Left kidney (tissue), 8 donors: Measurements from ENCODE around the gene DTHD1. TPM values are rescaled to one million over a fixed set of nuclear protein-coding genes. Genes with fewer than 3 reads are reported as not detected.

Experiments
- DNase-seq: peaks from one replicate; pipeline ENCODE4 v3.0.0-alpha.2; 2013
- long read RNA-seq, 8 donors: transcript quantifications; one replicate each; lab custom pipeline, GENCODE V29; 2026
- polyA plus RNA-seq: library from polyadenylated mRNA; unstranded; fragments of 120-200 nt; gene quantifications from one replicate; pipeline ENCODE4 v1.2.1, GENCODE V29; 2013; ENCODE audit not compliant: insufficient read length

The DTHD1 gene
- polyA plus RNA-seq = not detected
- long read RNA-seq, donor 1 = 0 reads
- long read RNA-seq, donor 2 = 0 reads
- long read RNA-seq, donor 3 = 0 reads
- long read RNA-seq, donor 4 = 0 reads
- long read RNA-seq, donor 5 = 0 reads
- long read RNA-seq, donor 6 = 0 reads
- long read RNA-seq, donor 7 = 0 reads
- long read RNA-seq, donor 8 = 0 reads

GRCh38 chr4:36281384-36282106 lies at the start of gene DTHD1:
TSS of gene DTHD1 (plus strand) at chr4:36281616. CDS start at chr4:36281759, 143 bp downstream.
- no peak for DNase-seq

DNA sequence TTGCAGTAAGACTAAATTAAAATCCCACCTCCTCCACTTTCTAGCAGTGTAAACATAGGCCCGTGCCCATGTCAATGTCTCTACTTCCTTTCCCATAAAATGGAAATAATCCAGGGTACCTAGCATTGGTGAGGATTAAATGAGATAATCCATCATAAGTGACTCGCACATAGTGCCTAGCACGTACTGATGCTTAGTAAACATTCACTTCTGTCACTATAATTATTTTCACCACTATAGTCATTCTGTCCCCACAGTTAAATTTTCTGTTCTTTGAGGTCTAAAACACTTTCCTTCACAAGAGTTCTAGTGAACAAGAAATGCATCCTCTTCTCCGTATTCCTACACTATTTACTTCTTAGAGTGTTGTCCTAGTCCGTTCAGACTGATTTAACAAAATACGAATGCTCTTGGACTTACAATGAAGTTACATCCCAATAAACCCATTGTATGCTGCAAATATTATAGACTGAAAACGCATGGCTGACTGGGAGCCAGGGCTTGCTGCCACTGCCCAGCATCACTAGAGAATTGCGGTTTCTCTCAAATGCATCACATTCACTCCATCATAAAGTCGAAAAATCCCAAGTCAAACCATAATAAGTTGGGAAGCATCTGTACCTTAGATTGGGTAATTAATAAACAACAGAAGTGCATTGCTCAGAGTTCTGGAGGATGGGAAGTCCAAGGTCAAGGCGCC lies 47.7 kb upstream of the DTHD1 start:
- no peak for DNase-seq

DNA sequence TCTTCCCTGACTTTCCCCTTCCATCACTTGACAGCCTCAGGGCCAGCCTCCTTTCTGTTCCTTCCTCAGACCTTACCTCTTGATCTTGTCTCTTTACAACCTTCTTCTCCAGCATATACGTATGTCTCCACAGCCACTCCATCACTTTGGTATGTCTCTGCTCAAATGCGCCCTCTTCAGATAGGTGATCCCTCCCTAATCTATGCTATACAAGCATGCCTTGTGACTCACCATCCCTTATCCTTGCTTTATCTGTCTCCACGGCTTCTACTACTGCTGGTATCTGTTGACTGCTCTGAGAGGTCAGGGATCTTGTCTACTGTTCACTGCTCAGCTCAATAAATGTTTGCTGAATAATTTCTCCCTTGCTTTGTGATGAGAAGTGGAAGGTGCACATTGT lies 46.1 kb upstream of the DTHD1 start:
- DNase-seq = no peak

- no peak for DNase-seq
Observed at GRCh38 chr4:36236159-36236558, 45.3 kb upstream of the DTHD1 start.

DNA sequence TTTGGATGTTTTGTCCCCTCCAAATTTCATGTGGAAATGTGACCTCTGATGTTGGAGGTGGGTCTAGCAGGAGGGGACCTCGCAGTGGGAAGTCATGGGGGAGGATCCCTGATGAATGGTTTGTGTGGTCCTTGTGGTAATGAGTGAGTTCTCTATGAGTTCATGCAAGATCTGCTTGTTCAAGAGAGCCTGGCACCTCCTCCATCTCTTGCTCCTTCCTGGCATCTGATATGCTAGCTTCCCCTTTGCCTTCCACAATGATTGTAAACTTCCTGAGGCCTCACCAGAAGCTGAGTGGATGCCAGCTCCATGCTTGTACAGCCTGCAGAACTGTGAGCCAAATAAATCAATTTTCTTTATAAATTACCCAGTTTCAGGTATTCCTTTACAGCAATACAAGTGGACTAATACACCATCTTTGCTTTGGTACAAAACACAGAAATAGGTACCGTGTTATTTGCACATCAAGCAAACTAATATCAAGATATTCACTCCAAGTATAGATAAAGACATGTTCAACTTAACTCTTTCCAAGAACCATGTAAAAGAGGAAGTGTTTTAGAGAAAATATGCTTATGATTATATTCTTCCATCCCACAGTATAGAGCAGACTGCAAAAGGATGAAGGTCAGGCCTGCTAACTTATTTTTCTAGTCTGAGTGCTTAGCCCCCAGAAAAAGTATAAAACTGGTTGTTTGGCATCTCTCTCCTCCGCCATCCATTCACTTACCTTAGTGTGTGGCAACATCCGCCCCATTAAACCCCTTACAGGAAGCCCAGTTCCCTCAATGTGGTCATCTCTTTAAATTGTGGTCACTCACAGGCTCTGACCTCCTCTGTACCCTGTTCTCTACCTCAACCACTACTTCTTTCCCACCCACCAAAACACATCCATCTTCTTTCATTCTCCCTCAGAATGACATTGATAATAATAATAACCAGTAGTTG lies 43.8 kb upstream of the DTHD1 start:
- no peak for DNase-seq

DNA sequence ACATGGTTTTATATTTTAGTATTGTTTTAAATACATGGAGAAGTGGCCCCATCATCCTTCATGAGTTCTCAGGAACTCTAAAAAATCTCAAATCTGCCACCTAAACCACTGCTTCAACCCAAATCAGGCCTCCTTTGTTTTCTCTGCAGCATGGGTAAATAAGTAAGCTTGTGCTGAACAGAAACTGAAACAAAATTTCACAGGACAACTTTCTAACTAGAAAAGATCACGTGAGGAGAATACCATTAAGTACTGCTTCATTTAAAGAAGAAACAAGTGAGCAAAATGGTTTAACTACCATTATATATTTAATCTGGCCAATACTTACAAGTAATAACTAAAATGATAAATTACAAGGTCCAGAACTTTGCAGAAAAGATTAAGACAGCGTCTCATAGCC lies 39.6 kb upstream of the DTHD1 start:
- no peak for DNase-seq

- DNase-seq = no peak
Observed at GRCh38 chr4:36242629-36243354, 38.6 kb upstream of the DTHD1 start.

GRCh38 chr4:36243355-36244256 lies 37.8 kb upstream of the DTHD1 start:
- peak; percentile 58 for DNase-seq

DNA sequence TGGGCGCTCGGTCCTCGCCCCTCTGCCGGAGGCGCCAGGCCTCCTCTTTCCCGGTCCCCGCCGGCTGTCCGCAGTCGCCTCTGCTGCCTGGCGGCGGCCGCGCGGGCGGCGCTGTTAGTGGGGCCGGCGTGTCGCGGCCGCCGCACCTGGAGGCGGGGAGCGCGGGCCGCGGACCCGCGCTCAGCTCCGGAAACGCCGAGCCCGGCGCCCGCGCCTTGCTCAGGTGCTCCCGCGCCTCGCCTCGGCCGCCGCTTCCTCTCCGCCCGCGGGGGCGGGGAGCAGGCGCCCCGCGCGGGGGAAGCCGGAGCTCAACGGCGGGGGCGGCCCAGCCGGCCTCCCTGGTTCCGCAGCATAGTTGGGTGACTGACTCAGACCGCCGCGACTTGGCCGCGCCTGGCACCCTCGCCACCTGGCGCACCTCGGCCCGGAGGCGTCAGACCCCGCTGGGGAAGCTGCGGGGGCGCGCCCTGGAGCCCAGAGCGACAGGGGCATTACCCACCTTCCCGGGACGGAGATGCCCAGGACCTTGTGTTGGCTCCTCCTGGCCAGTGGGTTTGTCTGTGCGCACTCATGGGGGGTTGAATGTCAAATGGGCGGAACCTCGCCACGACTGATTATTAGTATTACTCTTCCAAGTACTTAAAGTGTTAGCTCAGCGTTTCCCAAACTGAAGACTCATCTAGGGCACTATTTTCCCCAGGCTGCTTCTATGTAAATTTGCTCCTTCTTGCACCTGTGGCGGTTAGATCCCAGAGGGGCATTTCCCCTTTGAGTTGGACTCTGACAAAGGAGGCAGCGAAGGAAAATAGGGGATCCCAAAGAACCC lies 36.9 kb upstream of the DTHD1 start, which contains the start of gene ARAP2:
Gene ARAP2, minus strand, starts transcription at position 258 of the 826 bp plus-strand sequence. CDS start 15,028 bp downstream, outside the sequence.
- DNase-seq = peak; percentile 36

DNA sequence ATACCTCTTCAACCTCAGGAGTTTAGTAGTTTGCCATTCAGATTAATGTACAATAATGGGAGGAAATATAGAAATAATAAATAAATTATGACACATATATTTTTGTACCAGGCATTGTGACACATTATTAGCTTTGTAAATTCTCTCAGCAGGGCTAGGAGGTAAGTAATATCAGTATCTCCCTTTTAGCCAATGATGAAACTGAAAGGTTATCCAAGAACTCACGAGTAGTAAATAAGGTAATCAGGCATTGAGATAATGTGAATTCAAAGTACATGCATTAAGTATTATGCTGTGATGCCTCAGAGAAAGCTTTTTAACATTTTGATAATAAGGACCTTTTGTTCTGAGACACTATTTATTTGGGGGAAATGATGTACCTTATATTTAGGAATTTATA lies 31.8 kb upstream of the DTHD1 start:
- DNase-seq = no peak

DNA sequence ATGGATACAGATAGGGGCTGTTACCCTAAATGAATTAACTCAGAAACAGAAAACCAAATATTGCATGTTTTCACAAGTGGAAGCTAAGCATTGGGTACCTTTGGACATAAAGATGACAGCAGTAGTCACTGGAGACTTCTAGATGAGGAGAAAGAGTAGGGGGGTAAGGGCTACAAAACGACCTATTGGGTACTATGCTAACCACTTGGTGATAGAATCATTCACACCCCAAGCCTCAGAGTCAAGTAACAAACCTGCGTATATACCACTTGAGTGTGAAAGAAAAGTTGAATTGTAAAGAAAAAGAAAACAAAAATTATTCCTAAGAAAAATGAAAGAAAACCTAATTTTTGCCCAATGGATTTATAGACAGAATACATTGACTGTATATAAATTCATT lies 29.4 kb upstream of the DTHD1 start:
- no peak for DNase-seq

DNA sequence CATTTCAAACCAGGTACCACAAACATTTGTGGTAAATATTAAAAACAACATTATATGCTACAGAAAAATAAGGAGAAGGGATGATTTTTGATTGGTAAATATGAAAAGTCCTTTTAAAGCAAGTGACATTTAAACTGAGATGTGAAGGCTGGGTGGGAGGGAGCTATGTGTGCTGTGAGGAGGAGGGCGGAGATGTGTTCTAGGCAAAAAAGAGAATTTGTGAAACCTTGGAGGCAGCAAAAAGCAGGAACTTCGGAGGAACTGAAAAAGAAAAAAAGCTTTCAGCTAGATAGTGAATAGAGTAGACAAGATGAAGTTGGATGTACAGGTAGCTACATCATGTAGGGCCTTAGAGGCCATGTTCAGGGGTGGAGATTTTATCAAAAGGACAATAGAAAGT lies 27.0 kb upstream of the DTHD1 start:
- no peak for DNase-seq

- DNase-seq = no peak
Observed at GRCh38 chr4:36255577-36255976, 25.8 kb upstream of the DTHD1 start.

DNA sequence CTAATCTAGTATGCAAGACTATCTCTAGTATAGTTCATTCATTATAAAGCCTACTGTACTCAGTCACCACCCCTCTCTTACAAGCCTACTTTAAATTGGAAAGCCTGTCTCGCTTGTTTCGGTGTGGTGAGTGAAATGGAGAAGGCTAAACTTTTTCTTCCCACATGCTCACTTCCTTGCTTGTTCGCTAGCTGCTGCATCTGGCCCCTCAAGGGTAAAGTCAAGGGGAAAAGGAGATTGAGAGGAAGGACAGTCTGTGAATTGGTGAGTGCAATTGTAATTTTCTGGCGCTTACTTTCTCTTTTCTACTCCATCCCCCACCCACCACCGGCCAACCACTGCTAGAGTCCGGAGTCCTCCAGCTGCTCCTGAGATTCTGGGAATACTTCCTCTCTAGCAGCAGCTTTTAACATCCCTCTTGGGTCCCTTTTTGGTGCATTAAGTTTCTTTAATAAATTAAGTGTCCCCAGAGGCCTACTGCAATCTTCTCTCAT lies 25.0 kb upstream of the DTHD1 start:
- no peak for DNase-seq

- DNase-seq = no peak
Observed at GRCh38 chr4:36260731-36261130, 20.7 kb upstream of the DTHD1 start.

- no peak for DNase-seq
Observed at GRCh38 chr4:36264207-36264826, 17.1 kb upstream of the DTHD1 start.

- no peak for DNase-seq
Observed at GRCh38 chr4:36267486-36268268, 13.7 kb upstream of the DTHD1 start.

DNA sequence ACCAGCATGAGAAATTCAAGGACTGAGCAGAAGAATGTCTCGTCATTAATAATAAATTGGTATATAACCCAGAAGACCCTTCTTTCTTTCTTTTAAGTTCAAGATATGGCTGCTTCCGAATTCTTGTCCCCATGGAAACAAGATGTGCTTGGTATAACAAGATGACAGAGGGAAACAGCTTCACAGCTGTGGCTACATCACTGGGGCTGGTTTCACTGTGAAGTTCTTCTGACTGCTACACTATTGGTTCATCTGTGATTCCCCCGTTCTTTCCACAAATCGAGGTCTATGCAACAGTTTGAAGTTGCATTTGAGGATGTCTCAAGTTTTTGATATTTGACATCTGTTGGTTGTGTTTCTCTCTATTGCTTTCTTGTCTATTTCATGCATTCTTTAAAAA lies 12.3 kb upstream of the DTHD1 start:
- no peak for DNase-seq
